GM03348 (cell line): ENCODE results near the gene DENND2A.

Experiments
- DNase-seq: peaks from one replicate; pipeline ENCODE4 v3.0.0; 2012; ENCODE audit warnings: low spot score

The DENND2A gene

DNA sequence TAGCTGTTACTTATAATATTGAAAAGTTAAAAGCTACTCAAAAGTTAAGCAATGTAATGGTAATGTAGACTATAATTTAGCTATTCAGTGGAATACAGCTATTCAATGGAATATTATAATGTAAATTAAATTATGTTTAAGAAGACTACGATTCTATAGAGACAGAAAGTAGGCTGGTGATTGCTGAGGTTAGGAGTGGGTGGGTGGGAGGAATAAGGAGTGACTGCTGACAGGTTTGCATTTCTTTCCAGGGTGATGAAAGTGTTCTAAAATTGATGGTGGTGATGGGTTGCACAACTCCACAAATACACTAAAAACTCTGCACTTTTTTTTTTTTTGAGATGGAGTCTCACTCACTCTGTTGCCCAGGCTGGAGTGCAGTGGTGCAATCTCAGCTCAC is 21.4 kb downstream of the DENND2A start:
- DNase-seq = no peak

DNA sequence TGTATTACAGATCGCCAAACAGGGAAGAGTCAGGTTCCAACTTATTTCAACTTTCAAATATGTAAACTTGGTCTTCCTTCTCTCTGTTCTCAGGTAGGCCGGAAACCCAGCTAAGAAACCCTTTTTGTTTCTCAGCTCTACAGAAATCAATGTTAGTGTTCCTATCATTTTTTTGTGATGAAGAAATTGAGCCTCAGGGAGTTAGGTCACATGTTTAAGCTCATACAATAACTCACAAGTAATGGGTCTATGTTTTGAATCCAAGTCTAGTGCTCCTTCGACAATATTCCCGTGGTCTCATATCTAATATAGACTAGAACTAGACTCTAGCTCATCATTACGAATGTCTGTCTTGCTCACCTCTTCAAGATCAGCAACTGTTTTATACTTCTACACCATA is 22.3 kb downstream of the DENND2A start:
- no peak for DNase-seq

DNA sequence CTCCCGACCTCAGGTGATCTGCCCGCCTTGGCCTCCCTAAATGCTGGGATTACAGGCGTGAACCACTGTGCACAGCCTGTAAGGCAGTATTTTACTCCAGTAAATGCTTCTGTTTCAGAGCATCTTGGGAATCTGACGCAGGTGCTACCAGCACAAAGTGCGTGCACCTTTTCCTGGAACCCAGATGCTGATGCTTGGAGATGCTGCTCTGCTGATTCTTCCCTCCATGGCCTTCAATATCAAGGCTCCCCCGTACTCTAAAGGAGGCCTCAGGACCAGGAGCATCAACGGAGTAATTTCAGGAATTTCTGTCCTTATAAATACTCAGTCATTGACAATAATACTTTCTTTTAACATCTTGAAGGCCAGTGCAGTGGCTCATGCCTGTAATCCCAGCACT is 23.5 kb downstream of the DENND2A start:
- no peak for DNase-seq

DNA sequence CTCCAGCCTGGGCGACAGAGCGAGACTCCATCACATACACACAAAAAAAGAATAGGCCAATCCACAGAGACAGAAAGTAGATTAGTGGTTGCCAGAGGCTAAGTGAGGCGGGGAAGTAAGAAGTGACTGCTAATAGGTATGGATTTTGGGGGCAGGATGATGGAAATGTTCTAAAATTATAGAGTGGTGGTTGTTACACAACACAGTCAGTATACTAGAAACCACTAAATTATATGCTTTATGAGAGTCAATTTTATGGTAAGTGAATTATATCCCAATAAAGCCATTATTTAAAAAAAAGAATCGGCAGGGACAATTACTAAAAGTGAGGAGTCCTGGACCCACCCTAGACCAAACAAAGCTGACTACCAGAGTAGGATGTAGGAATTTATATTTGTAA is 24.3 kb downstream of the DENND2A start:
- DNase-seq = no peak

DNA sequence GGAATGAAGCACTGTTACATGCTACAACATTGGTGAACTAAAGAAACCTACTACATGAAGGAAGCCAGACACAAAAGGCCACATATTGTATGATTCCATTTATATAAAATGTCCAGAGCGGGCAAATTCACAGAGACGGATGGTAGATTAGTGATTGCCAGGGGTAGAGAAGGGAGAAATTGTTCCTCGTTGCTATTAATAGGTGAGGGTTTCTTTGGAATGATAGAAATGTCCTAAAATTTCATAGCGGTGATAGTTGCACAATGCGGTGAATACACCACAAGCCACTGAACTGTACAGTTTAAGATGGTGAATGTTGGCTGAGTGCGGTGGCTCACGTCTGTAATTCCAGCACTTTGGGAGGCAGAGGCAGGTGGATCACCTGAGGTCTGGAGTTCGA is 29.0 kb downstream of the DENND2A start:
- no peak for DNase-seq

DNA sequence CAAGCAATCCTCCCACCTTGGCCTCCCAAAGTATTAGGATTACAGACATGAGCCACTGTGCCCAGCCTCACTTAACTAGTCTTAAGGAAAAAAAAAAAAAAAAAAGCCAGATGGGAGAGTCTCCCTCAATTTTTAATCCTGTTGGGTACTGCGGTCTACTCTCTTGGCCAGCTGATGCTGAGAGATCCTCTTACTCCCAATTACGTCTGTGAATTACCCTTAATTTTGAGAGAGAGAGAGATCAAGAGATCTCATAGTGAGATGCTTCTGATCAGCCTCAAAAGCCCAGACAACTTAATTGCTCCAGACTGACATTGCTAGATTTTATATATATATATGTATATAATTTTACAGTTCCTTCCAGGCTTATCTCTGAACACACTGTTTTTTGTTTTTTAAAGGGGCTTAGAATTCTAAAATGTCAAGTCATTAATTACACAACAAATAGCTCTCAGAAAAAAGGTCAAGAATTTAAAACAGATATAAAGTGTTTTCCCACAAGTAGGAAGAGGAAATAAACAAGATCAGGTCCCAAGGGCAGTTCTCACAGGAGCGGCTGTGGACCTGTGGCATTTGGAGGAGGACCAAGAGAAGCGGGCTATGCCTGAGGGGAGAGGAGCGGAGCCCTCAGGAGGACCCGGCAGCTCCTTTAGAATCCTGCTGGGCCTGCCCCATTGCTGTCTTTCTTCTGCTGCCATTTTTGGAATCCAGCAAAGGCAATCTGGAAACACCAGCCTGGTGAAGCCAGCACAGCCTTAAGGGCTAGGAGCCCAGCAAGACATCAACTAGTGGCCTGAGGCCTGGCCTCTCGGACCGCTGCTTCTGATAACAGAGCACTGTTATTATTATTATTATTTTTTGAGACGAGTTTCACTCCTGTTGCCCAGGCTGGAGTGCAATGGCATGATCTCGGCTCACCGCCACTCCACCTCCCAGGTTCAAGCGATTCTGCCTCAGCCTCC is 30.1 kb downstream of the DENND2A start:
- DNase-seq = no peak

DNA sequence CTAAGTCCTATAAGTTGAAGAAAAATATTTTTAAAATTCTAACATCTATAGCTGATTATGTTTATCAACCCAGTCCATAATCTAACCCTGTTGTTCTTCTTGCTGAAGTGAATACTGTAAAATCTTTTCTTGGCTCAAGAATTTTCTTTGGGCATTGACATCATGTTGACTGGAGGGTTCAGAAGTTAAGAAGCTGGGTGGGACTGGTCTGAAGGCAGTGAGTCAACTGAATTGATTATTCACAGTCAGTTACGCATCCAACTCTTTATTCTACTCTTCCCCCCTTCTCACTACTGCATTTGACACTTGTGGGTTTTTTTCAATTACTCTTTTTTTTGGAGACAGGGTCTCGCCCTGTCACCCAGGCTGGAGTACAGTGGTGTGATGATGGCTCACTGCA is 31.0 kb downstream of the DENND2A start:
- DNase-seq = peak; percentile 56

DNA sequence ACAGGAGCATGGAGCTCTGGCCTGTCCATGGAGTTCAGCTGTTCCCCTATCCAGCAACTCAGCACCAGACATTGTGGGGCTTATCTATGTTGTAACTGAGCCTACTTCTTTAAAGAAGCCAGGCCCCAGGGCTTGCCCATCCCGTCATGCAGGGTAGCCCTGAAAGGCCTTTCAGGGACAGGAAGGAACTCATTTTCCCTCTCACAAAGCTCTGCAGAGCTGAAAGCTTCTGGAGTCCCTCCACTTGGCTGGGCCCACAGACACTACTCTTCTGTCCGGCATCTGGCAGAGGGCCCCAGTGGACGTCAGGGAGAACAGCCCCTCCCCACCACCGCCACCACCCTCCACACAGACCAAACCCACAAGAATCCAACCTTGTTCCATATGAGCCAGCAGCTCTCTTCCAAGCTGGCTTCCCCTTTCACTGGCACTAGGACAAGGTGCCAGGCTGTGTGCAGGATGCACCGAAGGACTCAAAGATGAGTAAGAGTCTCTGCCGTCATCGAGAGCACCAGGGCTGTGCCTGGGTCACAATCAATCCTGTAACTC is 33.1 kb downstream of the DENND2A start:
- DNase-seq = peak; percentile 70

DNA sequence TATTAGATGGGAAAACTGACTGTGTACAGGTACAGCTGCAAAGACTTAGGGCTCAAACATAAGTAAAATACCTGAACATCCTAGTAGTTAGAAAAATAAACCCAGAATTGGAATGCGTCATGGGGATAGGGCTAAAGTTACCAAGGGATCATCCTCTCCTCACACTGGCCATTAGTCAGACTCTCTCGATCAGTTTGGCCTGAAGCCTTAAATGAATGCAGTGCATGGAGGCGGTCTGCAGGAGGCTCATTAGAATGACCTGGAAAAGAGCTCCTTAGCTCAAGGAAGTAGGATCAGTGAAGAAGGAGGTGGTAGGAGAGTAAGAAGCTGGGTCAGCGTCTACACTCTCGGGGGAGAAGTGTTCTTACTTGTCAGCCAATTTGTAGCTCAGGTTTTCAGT is 35.3 kb downstream of the DENND2A start:
- DNase-seq = peak; percentile 27

DNA sequence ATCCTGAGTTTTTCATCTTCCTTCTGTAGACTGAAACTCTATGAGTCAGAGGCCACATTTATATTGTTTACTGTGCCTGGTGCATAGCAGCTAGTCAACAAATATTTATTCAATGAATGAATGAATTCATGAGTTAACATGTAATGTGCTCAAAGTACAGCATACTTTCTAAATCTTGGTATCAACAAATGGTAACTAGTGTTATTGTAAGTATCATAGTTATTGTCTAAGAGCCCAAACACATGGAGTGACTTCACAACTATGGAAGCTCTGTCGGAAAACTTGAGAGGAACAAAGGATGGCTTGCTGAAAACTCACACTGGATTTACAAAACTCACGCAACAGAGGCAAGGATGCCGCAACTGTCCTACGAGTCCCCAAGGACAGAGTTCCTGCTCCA is 35.9 kb downstream of the DENND2A start:
- peak; percentile 36 for DNase-seq

DNA sequence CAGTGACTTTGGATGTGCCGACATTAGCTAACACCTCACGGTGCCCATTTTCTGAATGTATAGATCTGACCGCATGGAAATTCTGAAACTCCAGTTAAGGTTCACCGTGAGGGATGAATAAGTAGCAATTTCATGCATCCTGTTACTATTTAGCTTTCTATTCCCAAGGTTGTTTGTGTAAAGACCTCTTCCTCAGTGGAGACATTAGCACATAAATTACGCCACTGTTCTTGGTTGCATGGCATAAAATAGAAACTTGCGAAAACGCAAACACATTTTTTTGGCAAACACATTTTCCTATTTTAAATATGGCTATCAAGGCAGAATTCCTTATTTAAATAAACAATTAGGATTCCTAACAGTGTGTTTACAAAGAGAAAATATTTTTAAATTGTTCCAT is 36.5 kb downstream of the DENND2A start:
- DNase-seq = no peak

DNA sequence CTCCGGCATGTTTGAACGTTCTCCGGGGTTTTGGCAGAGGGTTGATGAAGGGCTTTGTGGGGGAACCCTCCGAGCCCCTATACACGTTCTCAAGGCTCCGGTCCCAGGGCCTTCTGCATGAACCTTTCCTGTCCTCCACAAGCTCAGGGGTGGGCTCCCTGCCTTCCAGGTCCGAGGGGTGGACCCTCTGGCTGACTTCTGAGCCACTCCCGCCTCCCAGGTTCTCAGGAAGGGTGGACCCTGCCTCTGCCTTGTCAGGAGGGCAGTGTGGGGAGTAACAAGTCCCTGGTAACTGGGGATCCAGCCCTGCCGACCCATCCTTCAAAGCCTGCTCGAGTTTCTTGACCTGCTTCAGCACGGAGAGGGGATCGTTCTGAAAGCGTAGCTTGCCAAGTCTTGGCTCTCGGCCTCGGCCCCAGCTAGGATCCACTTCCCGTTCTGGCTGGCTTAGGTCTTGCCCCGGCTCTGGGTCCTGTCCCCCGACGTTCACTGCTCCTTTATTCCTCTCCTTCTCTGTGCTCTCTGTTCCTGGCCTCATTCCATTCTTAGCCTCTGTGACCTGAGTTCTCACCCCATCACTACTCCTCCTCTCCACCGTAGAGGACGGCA is 38.9 kb downstream of the DENND2A start:
- no peak for DNase-seq

DNA sequence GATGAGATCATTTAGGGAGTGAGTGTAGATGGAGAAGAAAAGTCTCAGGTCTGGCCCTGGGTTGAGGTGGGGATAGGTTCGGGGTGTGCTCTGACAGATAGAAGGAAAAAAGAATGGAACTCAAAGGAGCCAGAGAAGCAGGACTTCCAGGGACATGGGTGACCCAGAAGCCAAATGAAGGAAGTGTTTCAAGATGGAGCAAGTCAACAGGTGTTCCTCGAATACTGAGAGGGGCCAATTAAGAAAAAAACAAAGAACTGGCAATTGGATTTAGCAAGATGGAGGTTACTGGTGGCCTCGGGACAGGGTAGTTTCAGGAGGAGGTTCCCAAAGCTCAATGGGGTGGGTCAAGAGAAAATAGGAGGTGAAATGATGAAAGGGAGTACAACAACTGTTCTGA is 40.3 kb downstream of the DENND2A start:
- DNase-seq = no peak

DNA sequence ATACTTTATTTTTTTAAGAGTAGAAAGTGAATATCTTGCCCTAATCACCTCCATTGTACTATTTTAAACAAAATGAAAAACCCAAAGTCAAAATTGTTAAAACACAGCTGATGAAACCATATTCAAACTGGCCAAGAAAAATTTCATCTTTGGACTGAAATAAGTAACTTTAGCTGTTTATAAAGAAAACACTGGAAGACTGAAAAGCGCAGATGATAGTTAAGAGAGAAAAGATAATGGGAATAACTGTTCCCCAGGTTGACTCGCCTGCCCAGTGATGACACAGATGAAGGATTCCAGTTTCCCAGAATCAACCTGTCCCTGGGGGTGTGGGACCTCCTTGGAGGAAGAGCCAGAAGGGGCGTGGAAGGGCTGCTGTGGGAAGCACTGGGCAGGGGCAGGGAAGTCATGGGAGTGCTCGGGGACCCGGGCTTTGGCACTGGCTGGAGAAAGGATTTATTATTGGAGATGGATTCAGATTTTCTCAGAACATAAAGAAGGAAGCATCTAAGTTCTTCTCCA is 43.1 kb downstream of the DENND2A start:
- DNase-seq = no peak

DNA sequence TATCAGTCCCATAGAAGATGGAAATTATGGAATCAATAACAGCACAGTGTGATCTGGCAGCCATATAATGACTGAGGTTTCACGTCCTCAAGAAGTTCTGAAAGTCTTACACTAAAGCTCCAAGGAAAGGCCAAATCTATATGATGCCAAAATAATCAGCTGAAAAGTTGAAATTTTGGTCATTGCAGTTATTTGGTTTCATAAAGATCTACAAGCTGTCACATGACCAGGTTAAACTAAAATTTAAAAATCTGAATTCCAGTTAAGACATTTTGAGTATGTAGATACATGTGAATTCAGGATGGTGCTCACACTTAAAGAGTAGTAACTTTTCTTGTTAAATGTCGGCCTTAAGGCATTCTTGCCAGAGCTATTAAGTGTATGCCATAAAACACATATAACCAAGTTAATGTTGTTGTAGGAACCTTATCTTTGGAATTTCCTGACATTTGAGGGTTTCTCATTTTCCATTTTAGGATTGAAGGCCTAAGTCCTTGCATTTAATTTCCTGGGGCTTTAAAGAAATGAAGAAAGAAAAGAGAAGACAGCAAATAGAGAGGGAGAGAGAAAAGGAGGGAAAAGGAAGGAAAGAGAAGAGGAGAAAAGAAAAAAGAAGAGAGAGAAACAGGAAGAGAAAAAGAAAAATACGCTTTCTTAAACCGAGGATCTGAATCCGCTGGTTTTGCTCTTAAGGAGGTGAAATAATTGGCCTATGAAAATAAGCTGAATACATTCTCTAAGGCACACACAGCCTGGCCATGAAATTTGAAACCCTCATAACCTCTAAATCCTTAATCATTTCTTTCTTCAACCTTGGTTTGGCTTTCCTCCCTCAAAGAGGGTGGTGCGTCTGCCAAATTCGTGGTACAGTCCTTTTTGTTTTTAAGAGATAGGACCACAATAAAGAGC is 43.8 kb downstream of the DENND2A start:
- peak; percentile 23 for DNase-seq

DNA sequence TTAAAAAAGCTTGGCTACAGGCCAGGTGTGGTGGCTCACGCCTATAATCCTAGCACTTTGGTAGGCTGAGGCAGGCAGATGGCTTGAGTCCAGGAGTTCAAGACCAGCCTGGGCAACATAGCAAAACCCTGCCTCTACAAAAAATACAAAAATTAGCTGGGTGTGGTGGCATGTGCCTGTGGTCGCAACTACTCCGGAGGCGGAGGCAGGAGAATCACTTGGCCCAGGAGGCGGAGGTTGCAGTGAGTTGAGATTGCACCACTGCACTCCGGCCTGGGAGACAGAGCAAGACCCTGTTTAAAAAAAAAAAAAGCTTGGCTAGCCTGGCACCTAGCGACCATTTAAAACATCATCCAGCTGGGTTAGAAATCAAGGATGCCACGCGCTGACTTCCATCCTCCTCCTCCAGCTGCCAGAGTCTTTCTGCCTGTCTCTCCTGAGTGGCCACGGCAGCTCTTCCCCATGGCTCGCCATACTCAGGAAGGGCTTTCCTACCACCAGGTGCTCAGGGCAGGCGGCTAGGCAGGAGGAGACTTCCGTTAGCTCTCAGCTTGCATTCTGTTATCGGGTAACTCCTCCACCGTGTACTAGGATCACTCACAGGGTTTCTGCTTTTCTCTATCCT is 45.0 kb downstream of the DENND2A start:
- DNase-seq = no peak

DNA sequence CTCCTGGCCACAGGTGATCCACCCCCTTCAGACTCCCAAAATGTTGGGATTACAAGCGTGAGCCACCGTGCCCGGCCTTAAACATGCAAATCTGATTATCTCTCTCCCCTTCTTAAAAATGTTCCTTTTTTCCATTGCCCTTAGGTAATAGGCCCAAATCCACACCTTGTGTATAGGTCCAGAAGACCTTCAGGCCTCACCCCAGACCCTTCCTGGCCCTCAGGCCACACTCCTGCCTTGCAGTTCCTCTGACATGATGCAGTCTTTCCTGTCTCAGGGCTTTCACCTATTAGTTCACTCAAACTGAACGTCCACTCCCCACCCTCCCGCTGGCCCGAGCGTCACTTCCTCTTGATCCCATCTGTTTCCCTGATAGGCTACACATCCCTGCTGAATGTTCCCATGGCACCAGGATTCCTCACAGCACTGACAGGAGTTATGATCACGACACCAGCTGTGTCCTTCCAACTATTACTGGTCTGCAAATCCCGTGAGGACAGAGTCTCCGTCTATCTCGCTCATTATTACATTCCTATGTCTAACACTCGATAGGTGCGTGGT is 46.4 kb downstream of the DENND2A start:
- no peak for DNase-seq

DNA sequence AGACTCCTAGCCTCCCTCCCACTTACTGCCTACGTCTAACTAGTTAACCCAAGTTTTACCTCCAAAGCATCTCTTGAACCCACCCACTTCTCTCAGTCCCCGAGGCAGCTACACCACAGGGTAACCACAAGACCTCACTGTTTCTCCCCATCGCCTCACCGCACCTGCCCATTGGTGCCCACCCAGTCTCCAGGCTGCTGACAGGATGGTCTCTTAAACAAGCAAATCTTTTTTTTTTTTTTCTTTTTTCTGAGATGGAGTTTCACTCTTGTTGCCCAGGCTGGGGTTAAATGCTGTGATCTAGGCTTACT is 47.0 kb downstream of the DENND2A start:
- DNase-seq = no peak

DNA sequence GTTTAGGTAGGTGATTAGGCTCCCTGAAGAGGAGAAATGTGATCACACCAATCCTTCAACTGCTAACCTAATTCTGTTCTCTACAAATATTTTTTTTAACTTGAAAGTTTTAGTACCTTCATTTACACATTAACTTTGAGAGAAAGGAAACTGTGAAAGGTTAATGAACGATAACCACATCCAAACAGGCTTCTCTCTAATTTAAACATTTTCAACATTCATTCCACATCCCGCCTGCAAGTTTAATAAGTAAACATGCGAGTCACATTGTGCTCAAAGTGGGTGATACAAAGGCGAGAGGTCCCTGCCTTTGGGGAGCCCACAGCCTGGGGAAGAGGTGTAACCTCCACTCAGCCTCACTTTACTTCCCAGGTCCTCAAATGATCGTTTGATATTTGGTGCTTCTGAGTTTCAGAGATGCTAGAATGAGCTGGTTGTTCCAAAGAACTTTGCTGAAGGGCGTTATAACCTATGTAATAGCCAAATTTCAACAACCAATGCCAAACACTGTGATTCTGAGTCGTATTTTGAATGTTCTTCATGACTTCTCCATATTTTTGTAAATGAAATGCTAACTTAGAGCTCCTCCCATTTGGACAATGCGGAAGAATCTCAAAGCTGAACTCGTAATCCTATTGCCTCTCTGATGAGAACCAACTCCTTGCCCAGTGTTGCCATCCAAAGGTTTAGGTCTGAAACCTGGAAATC is 47.5 kb downstream of the DENND2A start:
- DNase-seq = no peak

DNA sequence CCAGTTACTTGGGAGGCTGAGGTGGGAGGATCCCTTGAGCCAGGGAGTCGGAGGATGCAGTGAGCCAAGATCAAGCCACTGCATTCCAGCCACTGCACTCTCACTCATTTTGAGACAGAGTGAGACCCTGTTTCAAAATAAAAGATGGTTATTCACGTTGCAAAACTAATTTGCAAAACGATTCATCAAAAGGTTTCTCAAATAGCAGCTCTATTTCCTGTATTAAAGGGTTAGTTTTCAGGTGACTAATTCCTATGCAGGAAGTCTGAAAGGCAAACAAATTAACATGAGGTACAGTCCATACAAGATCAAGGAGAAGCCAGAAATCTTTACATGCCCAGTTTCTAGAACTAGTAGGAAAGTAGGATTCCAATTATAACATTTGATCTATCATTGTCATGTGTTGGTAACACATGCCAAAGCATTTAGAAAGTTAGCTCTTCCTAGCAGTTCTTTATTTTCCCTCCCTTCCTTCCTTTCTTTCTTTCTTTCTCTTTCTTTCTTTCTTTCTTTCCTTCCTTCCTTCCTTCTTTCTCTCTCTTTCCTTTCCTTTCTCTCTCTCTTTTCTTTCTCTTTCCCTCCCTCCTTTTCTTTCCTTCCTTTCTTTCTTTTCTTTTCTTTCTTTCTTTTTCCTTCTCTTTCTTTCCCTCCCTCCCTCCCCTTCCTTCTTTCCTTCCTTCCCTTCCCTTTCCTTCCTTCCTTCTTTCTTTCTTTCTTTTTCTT is 49.3 kb downstream of the DENND2A start:
- DNase-seq = no peak
